GM11168 (cell line): ENCODE results near the gene MAPT.
"Not testable (repeated sequence)": the region's sequence is repeated elsewhere in the genome, so short reads cannot be mapped to it uniquely, and the experiment has no call there.

Experiments used
- in situ Hi-C: fragments of 300-500 bp; cut with MboI; formaldehyde crosslinking; loops from one replicate; pipeline ENCODE4 v1.12.0; 2022; ENCODE audit warnings: low sequenced_read_pairs; ENCODE audit not compliant: unreplicated experiment

The MAPT gene

DNA sequence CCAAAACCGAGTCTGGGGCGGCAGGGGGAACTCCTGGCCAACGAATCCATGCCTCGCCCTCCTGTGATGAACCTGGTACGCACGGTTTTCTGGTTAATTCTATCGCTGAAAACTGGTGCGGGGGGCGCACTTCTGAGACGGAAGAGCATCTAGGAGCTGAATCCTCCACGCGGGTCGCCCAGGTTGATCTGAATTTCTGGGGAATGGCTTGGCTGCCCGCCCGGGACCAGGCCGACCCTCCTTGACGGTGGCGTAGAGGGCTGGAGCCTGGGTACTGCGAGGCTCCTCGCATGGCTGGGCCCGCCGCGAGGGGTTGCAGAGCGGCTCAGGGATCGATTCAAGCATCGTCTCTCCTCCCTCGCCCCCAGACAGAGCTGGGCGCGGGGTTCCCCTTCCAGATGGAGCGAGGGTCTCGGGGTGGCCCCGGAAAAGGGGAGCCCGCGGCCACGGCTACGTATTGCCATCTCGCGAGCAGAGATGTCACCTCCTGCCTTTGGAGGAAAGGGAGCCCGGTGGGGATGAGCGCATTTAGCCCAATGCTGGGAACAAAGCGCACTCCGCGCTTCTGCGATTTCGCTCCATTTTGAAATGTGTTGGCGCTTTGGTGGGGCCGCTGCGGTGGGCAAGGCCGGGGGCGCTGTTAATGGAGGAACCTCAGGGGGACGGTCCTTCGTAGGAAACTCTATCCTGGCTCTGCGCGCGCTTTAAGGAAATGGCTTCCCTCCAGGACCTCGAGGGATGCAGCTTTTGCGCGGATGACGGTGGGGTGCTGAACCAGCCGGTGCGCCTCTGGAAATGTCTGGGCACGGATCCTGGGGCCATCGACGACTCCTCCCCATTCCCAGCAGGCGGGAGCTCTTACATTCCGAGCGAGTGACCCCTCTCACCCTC, 2.7 kb downstream of the MAPT start:
- in situ Hi-C loops = no loop called here

GRCh38 chr17:45900136-45900535, 5.8 kb downstream of the MAPT start:
- in situ Hi-C loops = no loop called here

- in situ Hi-C loops = no loop called here
Measured at GRCh38 chr17:45900723-45901415, 6.5 kb downstream of the MAPT start.

GRCh38 chr17:45902892-45903346, 8.6 kb downstream of the MAPT start:
- in situ Hi-C loops = no loop called here

GRCh38 chr17:45904866-45905265, 10.5 kb downstream of the MAPT start:
- in situ Hi-C loops = no loop called here

DNA sequence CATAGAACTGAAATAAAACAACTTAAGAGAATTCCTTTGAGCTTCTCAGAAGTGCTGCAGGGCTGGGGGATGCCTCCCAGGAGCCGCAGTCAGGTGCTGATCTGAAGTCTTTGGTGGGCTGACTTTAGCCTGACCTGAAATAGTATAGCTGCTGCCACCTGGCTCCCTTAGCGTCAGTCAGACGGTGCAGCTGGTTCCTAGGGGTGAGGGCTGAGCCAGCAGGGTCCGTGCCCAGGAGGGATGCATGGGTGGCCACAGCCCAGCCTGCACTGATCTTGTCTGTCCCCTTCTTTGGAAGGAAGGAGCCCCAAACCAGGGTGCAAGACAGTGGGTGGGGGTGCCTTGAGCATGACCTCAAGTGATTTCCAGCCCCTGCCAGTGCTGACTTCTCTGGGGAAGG, 11.5 kb downstream of the MAPT start:
- in situ Hi-C loops = no loop called here

DNA sequence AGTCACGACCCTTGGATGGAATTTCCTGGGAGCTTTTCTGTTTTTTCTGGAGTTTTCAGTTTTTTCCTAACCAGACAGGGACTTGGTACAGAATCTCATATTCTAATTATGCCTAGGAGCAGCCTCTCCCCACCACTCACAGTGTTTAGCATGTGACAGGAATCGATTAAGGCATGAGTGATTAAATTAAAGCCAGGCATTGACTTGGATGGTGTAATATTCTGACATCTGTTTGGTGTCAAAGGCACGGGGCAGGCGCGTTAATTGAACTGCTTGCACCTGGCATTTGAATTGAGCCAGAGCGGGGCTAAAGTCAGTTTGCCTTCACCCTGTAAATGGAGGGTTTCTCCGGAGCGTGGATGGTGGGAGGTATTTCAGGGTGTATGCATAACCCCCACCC, 11.9 kb downstream of the MAPT start:
- in situ Hi-C loops = no loop called here

GRCh38 chr17:45906927-45907622, 12.7 kb downstream of the MAPT start:
- in situ Hi-C loops = no loop called here

DNA sequence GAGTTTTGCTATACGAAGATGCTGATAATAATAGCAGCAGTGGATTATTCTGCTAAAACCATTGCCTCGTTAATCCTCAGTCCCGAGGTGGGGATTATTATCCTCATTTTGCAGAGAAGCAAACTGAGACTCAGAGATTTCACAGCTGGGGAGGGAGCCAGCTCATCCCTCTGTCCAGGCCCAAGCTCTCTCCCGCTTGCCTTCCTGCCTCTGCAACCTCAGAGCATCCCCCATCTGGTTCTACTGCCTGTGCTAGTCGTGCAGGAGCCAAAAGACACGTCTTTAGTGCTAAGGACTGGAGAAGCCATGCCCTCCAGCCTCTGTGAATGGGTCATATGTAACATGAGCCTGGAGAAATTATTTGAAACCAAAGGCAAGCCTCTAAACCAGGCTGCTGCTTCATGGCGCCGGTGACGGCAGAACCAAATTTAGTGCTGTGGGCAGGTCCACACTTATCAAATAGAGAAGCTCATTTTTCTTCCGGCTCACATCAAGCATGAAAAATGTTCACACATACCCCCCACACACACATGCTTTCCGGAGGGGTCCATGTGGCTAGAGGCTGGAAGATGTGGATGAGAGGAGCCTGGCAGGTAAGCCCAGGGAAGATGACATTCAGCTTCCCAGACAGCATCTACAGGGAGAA, 13.5 kb downstream of the MAPT start:
- in situ Hi-C loops = no loop called here

DNA sequence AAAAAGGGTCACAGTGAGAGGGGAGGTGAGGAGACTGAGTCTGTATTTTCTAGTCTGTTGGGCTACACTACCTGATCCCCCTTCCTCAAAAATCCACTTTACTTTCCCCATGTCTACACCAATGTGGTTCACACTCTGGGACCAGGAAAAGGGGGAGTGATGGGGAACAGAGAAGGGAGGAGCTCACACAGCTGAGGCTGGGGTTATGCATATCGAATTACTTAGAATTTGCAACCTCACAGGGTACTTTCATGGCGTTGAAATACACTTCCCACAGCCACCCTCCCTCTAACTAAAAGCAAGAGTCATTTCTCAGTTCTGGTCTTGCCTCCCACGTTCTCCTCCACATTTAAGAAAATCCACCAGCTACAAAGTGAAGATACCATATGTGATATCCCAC, 14.1 kb downstream of the MAPT start:
- in situ Hi-C loops = no loop called here

DNA sequence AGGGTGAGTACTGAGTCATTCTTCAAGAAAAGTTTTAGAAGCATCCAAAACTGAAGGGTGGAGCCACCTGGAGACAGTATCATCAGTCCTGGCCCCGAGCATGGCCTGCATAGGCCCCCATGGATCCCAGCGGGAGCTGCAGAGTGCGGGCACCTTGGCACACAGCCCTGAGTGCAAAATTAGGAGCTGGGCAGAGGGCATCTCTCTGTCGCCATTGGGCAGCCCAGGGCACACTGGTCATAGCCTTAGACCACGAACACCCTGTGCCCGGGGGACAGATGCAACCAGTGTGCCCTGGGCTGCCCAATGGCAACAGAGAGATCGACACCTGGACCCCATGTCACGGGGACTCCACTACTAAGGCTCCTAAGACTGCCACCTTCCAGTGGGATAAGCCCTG, 14.6 kb downstream of the MAPT start:
- in situ Hi-C loops = no loop called here

DNA sequence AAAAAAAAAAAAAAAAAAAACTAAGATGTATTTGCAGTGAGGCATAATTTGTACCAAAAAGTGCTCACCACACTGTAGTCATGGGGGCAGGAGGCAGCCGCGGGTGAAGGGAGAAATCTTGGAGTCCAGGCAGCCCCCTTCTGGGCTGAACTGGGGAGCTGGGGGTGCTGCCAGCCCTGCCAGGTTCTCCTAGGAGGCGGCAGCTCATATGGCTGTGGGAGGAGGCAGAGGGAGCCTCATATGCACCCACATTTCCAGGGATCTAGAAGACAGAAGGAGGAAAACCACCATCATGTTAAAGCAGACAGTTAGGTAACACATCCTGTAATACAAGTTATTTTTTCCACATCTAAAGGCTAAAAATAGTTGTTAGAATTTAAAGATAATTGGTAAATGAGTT, 16.3 kb downstream of the MAPT start:
- in situ Hi-C loops = no loop called here

GRCh38 chr17:45912319-45912718, 18.0 kb downstream of the MAPT start:
- in situ Hi-C loops = no loop called here

GRCh38 chr17:45913030-45913429, 18.7 kb downstream of the MAPT start:
- in situ Hi-C loops = not testable (repeated sequence)

DNA sequence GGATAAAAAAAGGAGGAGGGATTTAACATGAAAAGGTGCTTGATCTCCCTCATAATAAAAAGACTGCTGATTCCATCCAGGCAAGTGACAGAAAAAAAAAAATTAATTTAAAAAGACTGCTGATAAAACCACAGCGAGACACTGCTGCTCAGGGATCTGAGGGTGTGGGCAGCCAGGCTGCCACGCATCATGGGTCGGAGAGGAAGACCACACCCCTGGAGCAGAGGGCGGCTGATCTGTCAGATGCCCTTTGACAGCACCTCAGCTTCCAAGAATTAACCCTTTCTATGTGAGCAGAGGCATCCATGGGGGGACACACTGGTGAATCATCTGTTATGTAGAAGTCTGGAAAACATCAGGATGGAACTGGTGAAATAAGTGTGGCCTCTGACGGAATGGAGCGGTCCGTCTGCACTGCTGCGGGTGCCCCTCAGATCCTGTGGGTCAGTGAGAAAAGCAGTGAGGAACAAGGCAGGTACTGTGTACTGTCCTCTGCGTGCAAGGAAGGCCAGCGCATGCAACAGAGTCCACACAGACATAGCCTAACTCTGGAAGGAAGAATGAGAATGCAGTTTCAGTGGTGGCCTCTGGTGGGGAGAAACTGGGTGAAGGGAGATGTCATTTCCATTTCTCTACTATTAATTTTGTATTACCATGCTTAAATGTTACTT, 19.8 kb downstream of the MAPT start:
- in situ Hi-C loops = no loop called here

GRCh38 chr17:45915263-45915662, 20.9 kb downstream of the MAPT start:
- in situ Hi-C loops = no loop called here

- in situ Hi-C loops = no loop called here
Measured at GRCh38 chr17:45917081-45917480, 22.7 kb downstream of the MAPT start.

GRCh38 chr17:45918241-45918745, 23.9 kb downstream of the MAPT start:
- in situ Hi-C loops = no loop called here

GRCh38 chr17:45919136-45919535, 24.8 kb downstream of the MAPT start:
- in situ Hi-C loops = no loop called here

- in situ Hi-C loops = no loop called here
Measured at GRCh38 chr17:45920083-45920482, 25.7 kb downstream of the MAPT start.
